HT1080 (cell line): ENCODE data around the gene COL4A5. TPM values are rescaled to one million over a fixed set of nuclear protein-coding genes. Genes with fewer than 3 reads are reported as not detected.
"Not testable (repeated sequence)": the region's sequence is repeated elsewhere in the genome, so short reads cannot be mapped to it uniquely, and the experiment has no call there.

Experiments
- DNase-seq: peaks from one replicate; pipeline ENCODE4 v3.0.0-alpha.2; 2015; ENCODE audit warnings: low read depth
- polyA plus RNA-seq, 2 experiments: library from polyadenylated mRNA; depleted of rRNA; stranded (reverse); fragments of >200 nt; gene quantifications; 2 replicates each; pipeline ENCODE4 v1.2.3, GENCODE V29; 2015
- total RNA-seq: library from RNA; depleted of rRNA; stranded (reverse); fragments of >200 nt; shearing (Covaris generic); gene quantifications from 2 replicates; pipeline ENCODE4 v1.2.3, GENCODE V29; 2014; rRNA removed

Gene COL4A5
- total RNA-seq = 6.8 and 7.2 TPM in 2 replicates
- 4.7 and 6.7 TPM in 2 replicates for polyA plus RNA-seq (2015; cell fraction: cytosol; rRNA removed)
- polyA plus RNA-seq (2015; cell fraction: nucleus; rRNA removed) = 73.9 and 78.0 TPM in 2 replicates

GRCh38 chrX:108439426-108439942, at the start of gene COL4A5:
COL4A5 (plus strand) TSS chrX:108439838; CDS start chrX:108440126, 288 bp downstream.
- DNase-seq = peak; percentile 76

GRCh38 chrX:108390976-108391717, 48.5 kb upstream of the COL4A5 start:
- DNase-seq = not testable (repeated sequence)

GRCh38 chrX:108396188-108396891, 43.3 kb upstream of the COL4A5 start:
- peak; percentile 51 for DNase-seq

GRCh38 chrX:108396986-108397385, 42.7 kb upstream of the COL4A5 start:
- DNase-seq = no peak

- DNase-seq = peak; percentile 54
Observed at GRCh38 chrX:108397627-108398391, 41.8 kb upstream of the COL4A5 start.

- peak; percentile 10 for DNase-seq
Observed at GRCh38 chrX:108399418-108400165, 40.0 kb upstream of the COL4A5 start.

- no peak for DNase-seq
Observed at GRCh38 chrX:108412783-108413182, 26.9 kb upstream of the COL4A5 start.

- peak; percentile 30 for DNase-seq
Observed at GRCh38 chrX:108415146-108415545, 24.5 kb upstream of the COL4A5 start.

GRCh38 chrX:108415891-108416290, 23.7 kb upstream of the COL4A5 start:
- peak; percentile 30 for DNase-seq

GRCh38 chrX:108417257-108417656, 22.4 kb upstream of the COL4A5 start:
- DNase-seq = no peak

- no peak for DNase-seq
Observed at GRCh38 chrX:108419401-108419800, 20.2 kb upstream of the COL4A5 start.

GRCh38 chrX:108420481-108420880, 19.2 kb upstream of the COL4A5 start:
- no peak for DNase-seq

GRCh38 chrX:108426262-108426661, 13.4 kb upstream of the COL4A5 start:
- DNase-seq = no peak

GRCh38 chrX:108435261-108435660, 4.4 kb upstream of the COL4A5 start:
- DNase-seq = no peak

- DNase-seq = no peak
Observed at GRCh38 chrX:108437349-108438109, 2.1 kb upstream of the COL4A5 start.

GRCh38 chrX:108438110-108438623, 1.5 kb upstream of the COL4A5 start, which contains the start of gene COL4A6:
COL4A6 (minus strand) TSS chrX:108438422; CDS start chrX:108438196, 226 bp downstream.
- DNase-seq = no peak

- DNase-seq = no peak
Observed at GRCh38 chrX:108439961-108440696, 491 bp downstream of the COL4A5 start.

GRCh38 chrX:108442901-108443464, 3.3 kb downstream of the COL4A5 start:
- no peak for DNase-seq

GRCh38 chrX:108447303-108447702, 7.7 kb downstream of the COL4A5 start:
- peak; percentile 2 for DNase-seq
